K562 (cell line): ENCODE data around the gene KCNK1. TPM values are rescaled to one million over a fixed set of nuclear protein-coding genes. Genes with fewer than 3 reads are reported as not detected.

Source experiments
- ELF2 ChIP-seq: fragments of 250-450 bp; sonication (Bioruptor Pico); IDR thresholded peaks from 2 replicates; pipeline ENCODE4 v1.5.0; 2021; ENCODE audit warnings: mild to moderate bottlenecking
- FIP1L1 ChIP-seq: fragments of 200-400 bp; formaldehyde crosslinking; IDR thresholded peaks from 2 replicates; pipeline ENCODE4 v1.6.1; 2018; ENCODE audit warnings: mild to moderate bottlenecking, low read depth, low read length; ENCODE audit not compliant: poor library complexity, severe bottlenecking
- HCFC1 ChIP-seq: IDR thresholded peaks from 2 replicates; pipeline ENCODE4 v1.6.1; 2012; ENCODE audit warnings: low read depth, low read length, improper control_type of control experiment
- HDAC3 ChIP-seq: fragments of 450-650 bp; IDR thresholded peaks from 2 replicates; pipeline ENCODE4 v1.6.1; 2018; ENCODE audit warnings: borderline replicate concordance, mild to moderate bottlenecking, moderate library complexity; ENCODE audit not compliant: partially characterized antibody
- HMG20B ChIP-seq: fragments of 250-450 bp; sonication (Bioruptor Pico); IDR thresholded peaks from 2 replicates; pipeline ENCODE4 v1.5.0; 2021; ENCODE audit warnings: mild to moderate bottlenecking
- IFI16 ChIP-seq: fragments of 250-450 bp; sonication (Bioruptor Pico); IDR thresholded peaks from 2 replicates; pipeline ENCODE4 v2.1.2; 2022; ENCODE audit warnings: mild to moderate bottlenecking, inconsistent platforms
- ILF3 ChIP-seq: fragments of 450-650 bp; IDR thresholded peaks from 2 replicates; pipeline ENCODE4 v1.6.1; 2018; ENCODE audit warnings: antibody characterized with exemption, mild to moderate bottlenecking, moderate library complexity, borderline replicate concordance
- KDM5B ChIP-seq: fragments of 200-600 bp; sonication (generic); IDR thresholded peaks from 2 replicates; pipeline ENCODE4 v1.6.1; 2012; ENCODE audit warnings: low read depth, mild to moderate bottlenecking, moderate library complexity, low read length, control low read depth, inconsistent platforms; ENCODE audit not compliant: insufficient replicate concordance
- MTA3 ChIP-seq: fragments of 450-650 bp; formaldehyde crosslinking; IDR thresholded peaks from 2 replicates; pipeline ENCODE4 v1.6.1; 2017; ENCODE audit warnings: mild to moderate bottlenecking, borderline replicate concordance
- MXI1 ChIP-seq: IDR thresholded peaks from 2 replicates; pipeline ENCODE4 v1.6.1; 2011; ENCODE audit warnings: low read depth, mild to moderate bottlenecking, improper control_type of control experiment, low read length
- PHF8 ChIP-seq: fragments of 200-600 bp; sonication (generic); IDR thresholded peaks from 2 replicates; pipeline ENCODE4 v1.6.1; 2012; ENCODE audit warnings: mixed run types, mild to moderate bottlenecking, inconsistent platforms, low read length, moderate library complexity, borderline replicate concordance
- TBP ChIP-seq: optimal IDR thresholded peaks from 2 replicates; pipeline ENCODE3; 2011; ENCODE audit warnings: low read depth, low read length, improper control_type of control experiment
- ZKSCAN1 ChIP-seq: fragments of 150-350 bp; IDR thresholded peaks from 2 replicates; pipeline ENCODE4 v1.6.1; 2016; ENCODE audit warnings: low read depth, low read length
- ZNF551 ChIP-seq: fragments of 250-450 bp; sonication (Bioruptor Pico); IDR thresholded peaks from 2 replicates; pipeline ENCODE4 v1.5.0; 2021; ENCODE audit warnings: mild to moderate bottlenecking, moderate library complexity
- ZNF584 ChIP-seq: fragments of 200-800 bp; sonication (Bioruptor generic); IDR thresholded peaks from 2 replicates; pipeline ENCODE4 v1.6.1; 2016; ENCODE audit warnings: low read depth, mild to moderate bottlenecking, missing genetic modification characterization, missing compliant biosample characterization
- ZSCAN32 ChIP-seq: fragments of 450-650 bp; formaldehyde crosslinking; IDR thresholded peaks from 2 replicates; pipeline ENCODE4 v1.4.0; 2020; ENCODE audit warnings: mild to moderate bottlenecking, moderate library complexity
- polyA plus RNA-seq, 8 experiments: library from polyadenylated mRNA; depleted of rRNA in 4 of 8; stranded (reverse) in 5 of 8; unstranded in 3 of 8; fragments of >200 nt; fragmentation: Nextera tagmentation in 2 of 8; fragmentation: Illumina TruSeq in 1 of 8; extraction: Ambion mirVana in 2 of 8; extraction: Trizol in 1 of 8; gene quantifications; 2 replicates each; pipeline versions ENCODE4 v1.2.1 to v1.2.3, GENCODE V29; 2011 to 2014; ENCODE audit warnings: inconsistent platforms in 1 of 8, missing spikeins in 1 of 8
- total RNA-seq, 7 experiments: library from RNA; depleted of rRNA in 6 of 7; stranded (reverse); fragments of >200 nt in 6 of 7; fragmentation: Illumina TruSeq in 2 of 7; extraction: Trizol in 2 of 7; gene quantifications; 2 replicates each; pipeline versions ENCODE4 v1.2.1 to v1.2.3, GENCODE V29; 2011 to 2021; ENCODE audit warnings: low replicate concordance in 1 of 7
- TF ChIP-seq, protein P1 (sequence below): sonication (generic); formaldehyde crosslinking; IDR thresholded peaks from 2 replicates; pipeline ENCODE4 v1.8.0; 2023; ENCODE audit warnings: mild to moderate bottlenecking, missing genetic modification reagents
- TF ChIP-seq, protein P2 (sequence below): sonication (generic); formaldehyde crosslinking; IDR thresholded peaks from 2 replicates; pipeline ENCODE4 v1.8.1; 2022; ENCODE audit warnings: missing genetic modification reagents
- TF ChIP-seq, protein P3 (sequence below): fragments of 450-650 bp; IDR thresholded peaks from 2 replicates; pipeline ENCODE4 v1.6.1; 2016; ENCODE audit warnings: missing biosample characterization, missing genetic modification characterization
- TF ChIP-seq, protein P4 (sequence below): fragments of 250-450 bp; sonication (Bioruptor Pico); IDR thresholded peaks from 2 replicates; pipeline ENCODE4 v1.4.0; 2020; ENCODE audit warnings: mild to moderate bottlenecking, moderate library complexity, borderline replicate concordance
- TF ChIP-seq, protein P5 (sequence below): fragments of 450-650 bp; formaldehyde crosslinking; IDR thresholded peaks from 2 replicates; pipeline ENCODE4 v1.4.0; 2022; ENCODE audit warnings: mild to moderate bottlenecking, moderate library complexity

KCNK1 gene
- total and polyA plus RNA-seq, 9 of the 15 experiments (the other 6 are each of a cell fraction or from before 2014, with no cell fraction given) = 3.1 to 22.7 (median 6.0) TPM

DNA sequence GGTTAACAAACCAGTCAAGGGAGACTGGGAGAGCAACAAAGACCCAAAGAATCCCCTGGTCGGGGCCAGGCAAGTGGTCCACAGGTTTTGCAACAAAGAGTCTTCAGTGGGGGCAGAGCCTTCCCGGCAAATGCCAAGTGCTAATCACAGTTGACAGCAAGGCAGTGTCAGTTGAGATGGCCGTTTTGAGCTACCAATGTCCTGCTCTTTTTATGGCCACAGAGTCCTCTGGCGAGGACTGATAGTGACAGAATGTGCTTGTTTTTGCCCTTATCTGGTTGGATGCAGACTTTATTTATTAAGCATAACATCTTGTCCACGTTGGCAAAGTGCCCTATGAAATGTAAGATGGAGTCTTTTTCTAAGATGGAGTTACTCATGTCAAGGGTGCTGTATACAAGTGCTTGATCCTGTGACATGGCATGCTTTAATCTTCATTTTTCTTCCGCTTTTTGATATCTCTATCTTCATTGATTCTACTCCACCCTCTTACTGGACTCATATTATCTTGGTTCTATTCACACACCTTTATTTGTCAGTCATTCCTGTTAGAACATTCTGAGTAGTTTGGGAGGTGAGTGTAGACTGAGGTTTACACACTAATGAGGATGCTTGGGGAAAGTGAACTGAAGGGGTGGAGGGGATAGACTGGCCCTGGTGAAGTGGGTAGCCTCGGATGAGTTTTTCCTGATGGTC lies 51.8 kb downstream of the KCNK1 start (continued):
- TF ChIP-seq MXI1 (peak; percentile 53; the same call in 1 of the 2 replicates), HCFC1 (no peak), ZKSCAN1 (no peak), PHF8 (no peak), ILF3 (no peak; the same call in 1 of the 2 replicates), TBP (no peak), HMG20B (CRISPR knock-in tag) (peak; percentile 96), HDAC3 (peak; percentile 93), KDM5B (no peak), ZNF584 (CRISPR knock-in tag) (peak; percentile 100), ZSCAN32 (CRISPR knock-in tag) (peak; percentile 100), IFI16 (CRISPR knock-in tag) (peak; percentile 100), FIP1L1 (no peak), ZNF551 (CRISPR knock-in tag) (peak; percentile 99), ELF2 (CRISPR knock-in tag) (peak; percentile 97), MTA3 (peak; percentile 88; the same call in 1 of the 2 replicates)
- TF ChIP-seq, protein P1, sequence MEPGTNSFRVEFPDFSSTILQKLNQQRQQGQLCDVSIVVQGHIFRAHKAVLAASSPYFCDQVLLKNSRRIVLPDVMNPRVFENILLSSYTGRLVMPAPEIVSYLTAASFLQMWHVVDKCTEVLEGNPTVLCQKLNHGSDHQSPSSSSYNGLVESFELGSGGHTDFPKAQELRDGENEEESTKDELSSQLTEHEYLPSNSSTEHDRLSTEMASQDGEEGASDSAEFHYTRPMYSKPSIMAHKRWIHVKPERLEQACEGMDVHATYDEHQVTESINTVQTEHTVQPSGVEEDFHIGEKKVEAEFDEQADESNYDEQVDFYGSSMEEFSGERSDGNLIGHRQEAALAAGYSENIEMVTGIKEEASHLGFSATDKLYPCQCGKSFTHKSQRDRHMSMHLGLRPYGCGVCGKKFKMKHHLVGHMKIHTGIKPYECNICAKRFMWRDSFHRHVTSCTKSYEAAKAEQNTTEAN (CRISPR knock-in tag) = no peak
- TF ChIP-seq, protein P2, sequence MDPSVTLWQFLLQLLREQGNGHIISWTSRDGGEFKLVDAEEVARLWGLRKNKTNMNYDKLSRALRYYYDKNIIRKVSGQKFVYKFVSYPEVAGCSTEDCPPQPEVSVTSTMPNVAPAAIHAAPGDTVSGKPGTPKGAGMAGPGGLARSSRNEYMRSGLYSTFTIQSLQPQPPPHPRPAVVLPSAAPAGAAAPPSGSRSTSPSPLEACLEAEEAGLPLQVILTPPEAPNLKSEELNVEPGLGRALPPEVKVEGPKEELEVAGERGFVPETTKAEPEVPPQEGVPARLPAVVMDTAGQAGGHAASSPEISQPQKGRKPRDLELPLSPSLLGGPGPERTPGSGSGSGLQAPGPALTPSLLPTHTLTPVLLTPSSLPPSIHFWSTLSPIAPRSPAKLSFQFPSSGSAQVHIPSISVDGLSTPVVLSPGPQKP (CRISPR knock-in tag) = no peak
- TF ChIP-seq, protein P3, sequence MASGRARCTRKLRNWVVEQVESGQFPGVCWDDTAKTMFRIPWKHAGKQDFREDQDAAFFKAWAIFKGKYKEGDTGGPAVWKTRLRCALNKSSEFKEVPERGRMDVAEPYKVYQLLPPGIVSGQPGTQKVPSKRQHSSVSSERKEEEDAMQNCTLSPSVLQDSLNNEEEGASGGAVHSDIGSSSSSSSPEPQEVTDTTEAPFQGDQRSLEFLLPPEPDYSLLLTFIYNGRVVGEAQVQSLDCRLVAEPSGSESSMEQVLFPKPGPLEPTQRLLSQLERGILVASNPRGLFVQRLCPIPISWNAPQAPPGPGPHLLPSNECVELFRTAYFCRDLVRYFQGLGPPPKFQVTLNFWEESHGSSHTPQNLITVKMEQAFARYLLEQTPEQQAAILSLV = peak; percentile 100
- TF ChIP-seq, protein P4, sequence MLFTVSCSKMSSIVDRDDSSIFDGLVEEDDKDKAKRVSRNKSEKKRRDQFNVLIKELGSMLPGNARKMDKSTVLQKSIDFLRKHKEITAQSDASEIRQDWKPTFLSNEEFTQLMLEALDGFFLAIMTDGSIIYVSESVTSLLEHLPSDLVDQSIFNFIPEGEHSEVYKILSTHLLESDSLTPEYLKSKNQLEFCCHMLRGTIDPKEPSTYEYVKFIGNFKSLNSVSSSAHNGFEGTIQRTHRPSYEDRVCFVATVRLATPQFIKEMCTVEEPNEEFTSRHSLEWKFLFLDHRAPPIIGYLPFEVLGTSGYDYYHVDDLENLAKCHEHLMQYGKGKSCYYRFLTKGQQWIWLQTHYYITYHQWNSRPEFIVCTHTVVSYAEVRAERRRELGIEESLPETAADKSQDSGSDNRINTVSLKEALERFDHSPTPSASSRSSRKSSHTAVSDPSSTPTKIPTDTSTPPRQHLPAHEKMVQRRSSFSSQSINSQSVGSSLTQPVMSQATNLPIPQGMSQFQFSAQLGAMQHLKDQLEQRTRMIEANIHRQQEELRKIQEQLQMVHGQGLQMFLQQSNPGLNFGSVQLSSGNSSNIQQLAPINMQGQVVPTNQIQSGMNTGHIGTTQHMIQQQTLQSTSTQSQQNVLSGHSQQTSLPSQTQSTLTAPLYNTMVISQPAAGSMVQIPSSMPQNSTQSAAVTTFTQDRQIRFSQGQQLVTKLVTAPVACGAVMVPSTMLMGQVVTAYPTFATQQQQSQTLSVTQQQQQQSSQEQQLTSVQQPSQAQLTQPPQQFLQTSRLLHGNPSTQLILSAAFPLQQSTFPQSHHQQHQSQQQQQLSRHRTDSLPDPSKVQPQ (CRISPR knock-in tag) = peak; percentile 100
- TF ChIP-seq, protein P5, sequence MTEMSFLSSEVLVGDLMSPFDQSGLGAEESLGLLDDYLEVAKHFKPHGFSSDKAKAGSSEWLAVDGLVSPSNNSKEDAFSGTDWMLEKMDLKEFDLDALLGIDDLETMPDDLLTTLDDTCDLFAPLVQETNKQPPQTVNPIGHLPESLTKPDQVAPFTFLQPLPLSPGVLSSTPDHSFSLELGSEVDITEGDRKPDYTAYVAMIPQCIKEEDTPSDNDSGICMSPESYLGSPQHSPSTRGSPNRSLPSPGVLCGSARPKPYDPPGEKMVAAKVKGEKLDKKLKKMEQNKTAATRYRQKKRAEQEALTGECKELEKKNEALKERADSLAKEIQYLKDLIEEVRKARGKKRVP (CRISPR knock-in tag) = peak; percentile 100
